Kidney glomerular epithelial cell (primary cell): ENCODE data around the gene PLPPR5.
A peak's percentile ranks its signal among the peaks of the same experiment; 100 is the strongest.
"Not testable (repeated sequence)": the region's sequence is repeated elsewhere in the genome, so short reads cannot be mapped to it uniquely, and the experiment has no call there.

Experiments used
- DNase-seq: peaks from one replicate; lab custom pipeline; 2025; lab: John Stamatoyannopoulos, UW

Gene PLPPR5

DNA sequence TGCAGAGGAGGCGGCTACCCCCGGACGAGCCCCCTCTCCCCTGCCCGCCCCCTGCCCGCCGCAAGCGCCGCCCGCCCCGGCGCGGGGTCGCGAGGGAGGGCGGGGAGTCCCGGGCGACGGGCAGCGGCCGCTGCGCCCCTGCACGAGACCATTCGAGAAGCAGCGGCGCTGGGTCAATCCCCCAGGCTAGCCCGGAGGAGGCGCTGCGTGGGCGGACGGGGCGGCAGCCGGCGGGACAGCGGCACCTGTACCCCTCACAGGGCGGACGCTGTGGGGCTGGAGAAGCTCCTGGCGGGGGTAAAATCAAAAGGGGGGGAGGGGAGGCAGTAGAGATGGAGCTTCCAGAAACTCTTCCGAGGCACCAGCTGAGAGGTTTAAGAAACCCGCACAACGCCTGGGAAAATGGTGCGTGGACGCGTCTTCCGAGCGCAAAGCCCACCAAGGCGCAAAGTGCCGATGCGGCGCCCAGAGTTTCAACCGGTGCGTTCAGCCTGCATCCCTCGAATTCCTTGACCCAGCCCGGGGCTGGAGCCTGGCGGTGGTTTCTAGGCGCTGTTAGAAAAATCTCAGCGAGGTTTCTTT is at the start of gene PLPPR5:
PLPPR5 (minus strand) TSS at position 1 of the 582 bp plus-strand sequence. CDS start 190 bp downstream, outside the sequence.
- DNase-seq = no peak

- no peak for DNase-seq
Measured at GRCh38 chr1:99051611-99052283, 47.1 kb upstream of the PLPPR5 start.

- DNase-seq = no peak
Measured at GRCh38 chr1:99049745-99050144, 45.1 kb upstream of the PLPPR5 start.

GRCh38 chr1:99036746-99037145 is 32.1 kb upstream of the PLPPR5 start:
- not testable (repeated sequence) for DNase-seq

DNA sequence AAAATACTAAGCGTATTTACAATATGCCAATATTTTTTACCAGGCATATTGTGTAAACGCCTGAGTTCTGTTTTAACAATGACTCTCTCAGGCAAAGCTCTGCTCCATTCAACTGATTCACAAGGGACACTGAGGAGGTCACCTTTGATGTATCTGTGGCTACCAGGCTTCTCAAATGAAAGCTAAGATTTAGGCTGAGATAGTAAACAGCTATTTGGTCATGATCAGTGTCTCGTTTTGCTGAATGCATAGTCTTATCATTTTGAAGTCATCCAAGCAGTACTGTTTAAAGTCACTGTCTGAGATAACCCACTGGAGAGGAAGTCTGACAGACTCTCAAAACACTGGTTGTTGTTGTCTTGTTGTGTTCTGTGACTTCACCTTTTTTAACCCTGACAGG is 13.7 kb upstream of the PLPPR5 start:
- no peak for DNase-seq

DNA sequence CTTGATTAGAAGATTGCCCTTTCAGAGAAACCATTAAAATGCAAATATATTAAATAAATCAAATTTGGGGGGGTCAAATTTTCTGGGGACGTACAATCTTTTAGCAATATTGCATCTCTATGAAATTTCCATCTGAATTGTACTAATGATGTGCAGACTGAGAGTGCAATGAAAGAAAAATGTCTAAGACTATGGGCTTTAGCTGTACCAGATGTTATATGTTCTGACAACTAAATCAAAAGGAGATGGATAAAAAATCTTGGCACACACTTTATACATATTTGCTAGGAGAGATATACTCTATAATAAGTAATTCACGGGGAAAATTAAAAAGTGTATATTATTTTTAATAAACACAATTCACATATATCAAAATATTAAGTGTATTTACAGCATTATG is 13.0 kb upstream of the PLPPR5 start:
- no peak for DNase-seq

GRCh38 chr1:99010679-99011078 is 6.0 kb upstream of the PLPPR5 start:
- no peak for DNase-seq

DNA sequence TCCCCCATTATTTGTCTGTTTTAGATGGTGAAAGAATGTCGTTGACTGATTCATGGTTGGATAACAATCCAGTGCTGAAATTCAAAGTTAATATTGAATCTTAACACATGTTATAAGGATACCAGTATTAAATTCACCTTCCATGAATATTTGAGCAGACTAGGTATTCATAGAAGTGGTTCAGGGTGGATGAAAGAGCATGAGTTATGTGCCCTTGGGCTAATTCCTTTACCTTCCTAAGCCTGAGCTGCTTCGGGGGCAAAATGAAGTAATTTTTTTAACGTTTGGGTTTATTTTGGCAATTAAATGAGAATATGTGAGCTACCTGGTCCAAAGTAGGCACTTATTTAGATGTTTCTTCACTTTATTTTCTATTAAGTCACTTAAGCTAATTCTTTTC is 2.7 kb upstream of the PLPPR5 start:
- DNase-seq = no peak

GRCh38 chr1:99005537-99005942 is 879 bp upstream of the PLPPR5 start:
- no peak for DNase-seq

DNA sequence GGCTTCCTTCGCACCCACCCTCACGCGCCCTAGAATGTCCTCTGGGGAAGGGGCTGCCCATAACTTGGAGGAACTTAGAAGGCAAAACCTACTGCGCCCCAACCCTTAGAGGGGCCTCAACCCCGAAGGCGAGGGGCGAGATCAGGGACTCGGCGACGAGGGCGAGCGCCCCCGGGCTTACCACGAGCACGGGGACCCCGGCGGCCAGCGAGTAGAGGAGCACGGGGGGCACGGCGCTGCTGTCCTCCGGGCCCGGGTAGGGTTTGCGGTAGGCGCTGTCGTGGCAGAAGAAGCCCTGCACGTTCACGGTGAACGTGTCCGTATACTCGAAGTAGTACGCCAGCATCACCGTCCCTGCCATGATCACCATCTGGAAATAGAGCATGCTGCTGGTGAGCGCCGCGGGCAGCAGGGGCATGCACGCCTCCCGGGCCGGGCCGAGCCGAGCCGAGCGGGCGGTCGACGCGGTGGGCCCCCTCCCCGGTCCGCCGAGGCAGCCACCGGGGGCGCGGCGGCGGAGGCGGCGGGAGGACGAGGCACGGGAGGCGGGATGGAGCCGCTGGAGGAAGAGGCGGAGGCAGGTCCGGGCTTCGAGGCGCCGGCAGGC is 304 bp downstream of the PLPPR5 start:
- no peak for DNase-seq

- DNase-seq = no peak
Measured at GRCh38 chr1:99003581-99004253, 944 bp downstream of the PLPPR5 start.

- DNase-seq = no peak
Measured at GRCh38 chr1:98992844-98993243, 11.8 kb downstream of the PLPPR5 start.

DNA sequence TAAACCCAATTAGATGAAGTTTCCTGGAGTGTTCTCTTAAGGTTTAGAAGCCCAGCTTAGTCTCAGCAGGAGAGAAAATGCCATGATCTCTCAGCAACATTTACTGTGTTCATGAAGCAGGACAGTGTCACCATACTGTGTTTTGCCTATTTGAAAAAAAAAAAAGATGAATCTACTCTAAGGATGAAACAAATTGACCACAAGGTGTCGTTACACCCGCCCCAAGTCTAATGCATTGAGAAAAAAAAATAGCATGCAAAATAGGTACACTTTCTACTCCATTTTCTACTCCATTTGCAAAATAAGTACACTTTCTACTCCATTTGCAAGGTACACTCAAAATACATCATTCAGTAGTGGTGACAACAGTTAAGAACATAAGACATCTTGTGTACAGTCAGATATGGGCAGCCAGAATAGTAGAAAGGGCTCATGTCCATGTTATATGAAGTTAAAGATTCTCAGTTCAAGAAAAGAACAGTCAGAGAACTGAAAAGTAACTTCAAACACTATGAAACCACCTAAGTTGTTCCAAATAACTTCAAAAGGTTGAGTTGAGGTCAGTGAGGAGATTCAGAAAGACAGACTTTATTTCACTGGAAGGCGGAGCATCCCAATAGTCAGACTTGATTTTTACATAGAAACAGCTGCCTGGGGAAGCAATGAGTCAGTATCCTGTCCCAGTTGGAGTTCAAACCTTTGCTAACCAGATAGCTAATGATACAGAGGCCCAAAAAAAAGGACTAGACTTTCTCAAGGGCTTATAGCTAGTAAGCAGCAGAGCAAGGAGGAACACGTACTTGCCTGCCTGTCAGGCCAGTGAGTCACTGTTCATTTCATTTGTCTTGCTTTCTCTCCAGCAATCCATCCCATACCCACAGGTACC is 13.3 kb downstream of the PLPPR5 start:
- peak; percentile 93 for DNase-seq

DNA sequence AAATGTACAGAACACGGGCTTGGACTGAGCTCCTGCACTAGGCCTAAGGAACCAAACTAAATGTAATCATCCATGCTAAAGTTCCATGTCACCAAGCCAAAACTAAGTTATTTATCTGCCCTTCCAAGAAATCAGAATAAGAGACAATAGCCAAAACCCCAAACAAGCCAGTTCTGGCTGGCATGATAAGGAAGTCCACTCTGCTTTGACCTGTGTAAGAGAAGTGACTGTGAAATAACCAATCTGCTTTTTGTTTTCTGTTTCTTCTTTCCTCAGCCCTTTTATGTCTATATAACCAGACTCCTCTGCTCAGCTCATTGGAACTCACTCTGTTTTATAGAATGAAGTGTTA is 15.1 kb downstream of the PLPPR5 start:
- peak; percentile 24 for DNase-seq

DNA sequence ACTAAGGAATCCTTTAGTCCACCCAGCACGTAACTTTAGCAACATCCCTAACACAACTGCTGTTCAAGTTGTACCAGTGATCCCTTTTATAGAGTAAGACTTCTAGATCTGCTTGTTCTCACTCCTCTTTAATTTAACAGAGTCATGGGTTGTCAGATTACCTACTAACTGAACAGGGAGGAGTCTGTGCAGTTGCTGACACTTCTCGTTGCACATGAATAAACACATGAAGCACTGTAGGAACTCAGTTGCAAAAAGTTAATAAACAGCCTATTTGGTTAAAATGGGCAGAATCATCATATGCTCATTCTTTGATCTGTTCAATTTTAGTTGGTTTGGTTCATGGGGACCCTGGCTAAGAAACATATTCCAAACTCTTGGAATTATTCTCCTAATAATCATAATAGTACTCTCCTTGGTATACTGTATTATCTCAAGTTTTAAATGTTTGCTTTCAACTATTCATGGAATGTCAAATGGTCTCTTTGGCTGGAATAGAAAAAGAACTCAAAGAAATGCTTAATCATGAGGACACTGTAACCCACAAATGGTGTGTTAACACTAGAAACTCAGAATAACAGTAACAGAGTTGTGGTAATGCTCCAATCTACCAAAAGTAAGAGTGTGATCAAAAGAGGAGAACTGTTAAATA is 15.6 kb downstream of the PLPPR5 start:
- peak; percentile 65 for DNase-seq

GRCh38 chr1:98985687-98986086 is 19.0 kb downstream of the PLPPR5 start:
- DNase-seq = no peak

- DNase-seq = no peak
Measured at GRCh38 chr1:98981917-98982513, 22.6 kb downstream of the PLPPR5 start.

DNA sequence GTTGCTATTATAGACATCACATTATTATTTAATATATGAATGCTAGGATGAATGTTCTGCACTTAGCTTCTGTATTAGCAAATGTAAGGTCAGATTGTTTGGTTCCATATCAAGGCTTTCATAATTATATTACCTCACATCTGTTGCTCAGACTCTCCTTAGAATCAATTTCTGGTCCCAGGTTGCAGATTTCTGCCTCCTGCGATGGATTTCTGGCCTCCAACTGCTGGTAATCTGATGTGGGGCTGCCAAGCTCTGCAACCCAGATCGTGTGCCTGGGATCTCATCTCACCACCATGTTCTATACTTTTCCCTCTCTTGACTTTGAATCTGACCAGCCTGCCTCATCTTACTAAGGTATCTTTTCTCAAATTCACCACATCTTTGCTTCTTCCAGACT is 25.2 kb downstream of the PLPPR5 start:
- no peak for DNase-seq

DNA sequence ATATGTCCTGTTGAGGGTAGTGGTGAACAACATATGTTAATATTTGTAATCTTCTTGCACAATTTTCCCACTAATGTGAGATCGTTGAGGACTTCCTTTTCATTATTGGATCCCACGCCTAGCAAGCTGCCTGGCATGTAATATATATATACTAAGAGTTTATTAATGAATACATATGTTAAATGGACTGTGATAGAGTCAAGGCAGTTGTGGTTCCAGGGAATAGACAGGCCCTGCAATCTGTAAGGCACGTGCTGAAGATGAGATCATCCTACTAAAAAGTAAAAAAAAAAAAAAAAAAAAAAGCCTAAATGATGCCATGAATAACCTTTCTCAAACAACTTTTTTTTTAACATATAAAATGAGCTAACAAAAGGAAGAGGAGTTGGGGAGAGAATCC is 28.9 kb downstream of the PLPPR5 start:
- DNase-seq = no peak

- no peak for DNase-seq
Measured at GRCh38 chr1:98975113-98975512, 29.5 kb downstream of the PLPPR5 start.
